Ovary (tissue), 9 donors: ENCODE measurements around the gene PPRC1. TPM values are rescaled to one million over a fixed set of nuclear protein-coding genes. Genes with fewer than 3 reads are reported as not detected.
"Not testable (repeated sequence)": the region's sequence is repeated elsewhere in the genome, so short reads cannot be mapped to it uniquely, and the experiment has no call there.

ENCODE experiments used
- DNase-seq, 5 donors: peaks; one replicate each; pipeline ENCODE4 v3.0.0-alpha.2; 2019 to 2020
- H3K27ac ChIP-seq, 2 donors: fragments of 200-600 bp; one replicate each; pipeline versions ENCODE4 v1.5.1 to v1.8.0; 2019 to 2022
- H3K27me3 ChIP-seq: fragments of 200-600 bp; one replicate; pipeline ENCODE4 v1.8.0; 2022
- H3K36me3 ChIP-seq: fragments of 200-600 bp; sonication (generic); one replicate; pipeline ENCODE4 v1.5.1; 2019
- H3K4me1 ChIP-seq: one replicate; pipeline ENCODE4 v1.8.1; 2013; ENCODE audit warnings: mild to moderate bottlenecking, moderate library complexity; ENCODE audit not compliant: insufficient read depth
- H3K4me3 ChIP-seq: fragments of 200-600 bp; sonication (generic); one replicate; pipeline ENCODE4 v1.5.1; 2017
- H3K9me3 ChIP-seq, 2 donors: fragments of 200-600 bp in 1 of 2; sonication (generic) in 1 of 2; one replicate each; pipeline versions ENCODE4 v1.5.1 to v1.8.1; 2013 to 2019; ENCODE audit warnings: mild to moderate bottlenecking in 1 of 2, moderate library complexity in 1 of 2
- EP300 ChIP-seq: sonication (generic); formaldehyde crosslinking; IDR thresholded peaks from one replicate; pipeline ENCODE4 v1.6.1; 2017; ENCODE audit warnings: antibody characterized with exemption
- POLR2A ChIP-seq: fragments of 450-650 bp; IDR thresholded peaks from one replicate; pipeline ENCODE4 v1.6.1; 2017; ENCODE audit warnings: antibody characterized with exemption, mild to moderate bottlenecking, moderate library complexity
- WGBS, 3 donors: extraction: QIAGEN DNeasy Blood & Tissue Kit in 1 of 3; methylation state at CpG; one replicate each; pipeline versions ENCODE4 v1.1.5 to v1.1.7; 2013 to 2017; 5-methylcytosine and 5-hydroxymethylcytosine counted together
- intact Hi-C, 4 donors: fragments of 100-400 bp; cut with DNase I; formaldehyde crosslinking; loops; one replicate each; pipeline versions ENCODE4 v1.11.0 to v1.15.1; 2022 to 2023
- polyA plus RNA-seq, 2 donors: library from polyadenylated mRNA; stranded (reverse); fragments of 200-250 nt in 1 of 2; fragments of 350-450 nt in 1 of 2; fragmentation: Illumina TruSeq in 1 of 2; extraction: RNeasy Lipid Tissue Mini Kit (QIAGEN cat#74804) in 1 of 2; gene quantifications; one replicate each; pipeline ENCODE4 v1.2.3, GENCODE V29; 2013 to 2014
- total RNA-seq, 7 donors: library from RNA; depleted of rRNA in 2 of 7; stranded (reverse); fragments of >200 nt in 2 of 7; fragmentation: NEBNext Ultra II Directional in 3 of 7; extraction: Animal tissue kit (Norgen Biotek cat#: 25700) in 3 of 7; gene quantifications; one replicate each; pipeline versions ENCODE4 v1.1.0 to v1.2.4, GENCODE V29; 2016 to 2023
- TF ChIP-seq, protein P1 (sequence below), 3 donors: fragments of 450-650 bp in 2 of 3; fragments of 200-600 bp in 1 of 3; IDR thresholded peaks; one replicate each; pipeline versions ENCODE4 v1.5.1 to v1.8.0; 2016 to 2022; ENCODE audit warnings: antibody characterized with exemption in 3 of 3, mild to moderate bottlenecking in 1 of 3
- donor health status: DM: no; HTN: no; CAD: no; lungs with moderate emphysema.
- donor health status: DM: no; HTN: no; CAD: no.
- donor health status: Bipolar disorder and iron deficiency.
- donor health status: DM: yes; HTN: yes; CAD: no.
- donor health status: DM: no; HTN: no; CAD: no.
- donor health status: DM: yes; HTN: yes; CAD: no.

PPRC1 gene
- total and polyA plus RNA-seq, 9 donors = 11.8 to 68.7 (median 35.1) TPM

DNA sequence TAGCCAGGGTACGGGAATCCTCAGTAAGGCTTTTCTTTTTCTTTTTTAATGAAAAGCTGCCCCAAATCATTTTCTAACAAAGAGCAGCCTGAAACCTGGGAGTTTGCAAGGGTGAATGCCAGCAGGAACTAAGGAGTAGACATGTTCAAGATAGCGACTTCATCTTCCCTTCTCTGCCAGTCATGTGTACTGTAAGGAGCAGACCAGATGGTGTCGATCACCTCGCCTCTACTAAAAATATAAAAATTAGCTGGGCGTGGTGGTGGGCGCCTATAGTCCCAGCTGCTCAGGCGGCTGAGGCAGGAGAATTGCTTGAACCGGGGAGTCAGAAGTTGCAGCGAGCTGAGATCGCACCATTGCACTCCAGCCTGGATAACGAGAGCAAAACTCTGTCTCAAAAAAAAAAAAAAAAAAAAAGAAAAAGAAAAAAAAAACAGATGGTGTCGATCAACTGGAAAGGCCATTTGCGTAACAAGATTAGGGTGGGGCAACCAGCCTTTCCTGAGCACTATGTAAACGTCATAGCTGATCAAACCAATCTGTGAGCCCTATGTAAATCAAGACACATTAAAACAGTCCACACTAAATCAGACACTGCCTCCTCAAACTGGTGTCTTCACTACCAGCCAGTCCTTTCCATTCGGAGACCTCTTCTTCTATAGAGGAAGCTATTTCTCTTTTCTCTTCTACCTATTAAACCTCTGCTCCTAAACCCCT, 53.1 kb downstream of the PPRC1 start:
- intact Hi-C loops = no loop called here
- no peaks in the 10 kb centered on the region for H3K9me3 ChIP-seq
- H3K27ac ChIP-seq = no peak overlapping the region
- WGBS, 3 donors = 72 to 79% (median 73%) methylated on average over 15 of the region's 15 CpGs
- DNase-seq = no peak
- H3K27me3 ChIP-seq = no peaks in the 10 kb centered on the region
- H3K4me3 ChIP-seq = no peak overlapping the region
- H3K4me1 ChIP-seq = no peaks in the 10 kb centered on the region
- TF ChIP-seq, protein P1, sequence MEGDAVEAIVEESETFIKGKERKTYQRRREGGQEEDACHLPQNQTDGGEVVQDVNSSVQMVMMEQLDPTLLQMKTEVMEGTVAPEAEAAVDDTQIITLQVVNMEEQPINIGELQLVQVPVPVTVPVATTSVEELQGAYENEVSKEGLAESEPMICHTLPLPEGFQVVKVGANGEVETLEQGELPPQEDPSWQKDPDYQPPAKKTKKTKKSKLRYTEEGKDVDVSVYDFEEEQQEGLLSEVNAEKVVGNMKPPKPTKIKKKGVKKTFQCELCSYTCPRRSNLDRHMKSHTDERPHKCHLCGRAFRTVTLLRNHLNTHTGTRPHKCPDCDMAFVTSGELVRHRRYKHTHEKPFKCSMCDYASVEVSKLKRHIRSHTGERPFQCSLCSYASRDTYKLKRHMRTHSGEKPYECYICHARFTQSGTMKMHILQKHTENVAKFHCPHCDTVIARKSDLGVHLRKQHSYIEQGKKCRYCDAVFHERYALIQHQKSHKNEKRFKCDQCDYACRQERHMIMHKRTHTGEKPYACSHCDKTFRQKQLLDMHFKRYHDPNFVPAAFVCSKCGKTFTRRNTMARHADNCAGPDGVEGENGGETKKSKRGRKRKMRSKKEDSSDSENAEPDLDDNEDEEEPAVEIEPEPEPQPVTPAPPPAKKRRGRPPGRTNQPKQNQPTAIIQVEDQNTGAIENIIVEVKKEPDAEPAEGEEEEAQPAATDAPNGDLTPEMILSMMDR (IDR thresholded peaks at IDR 0.05) = no peak
- no peak for TF ChIP-seq EP300
- no peak for TF ChIP-seq POLR2A
- no peaks in the 10 kb centered on the region for H3K36me3 ChIP-seq

GRCh38 chr10:102188298-102188940, 55.6 kb downstream of the PPRC1 start:
- intact Hi-C loops = no loop called here
- TF ChIP-seq EP300 (no peak), POLR2A (no peak)
- TF ChIP-seq, protein P1 (IDR thresholded peaks at IDR 0.05) = no peak
- WGBS, 3 donors = 56 to 82% (median 68%) methylated on average over 3 of the region's 3 CpGs
- Histone ChIP-seq H3K4me1 (no peaks in the 10 kb centered on the region), H3K9me3 (no peaks in the 10 kb centered on the region), H3K27me3 (no peaks in the 10 kb centered on the region), H3K27ac (no peak overlapping the region), H3K4me3 (no peak overlapping the region), H3K36me3 (no peaks in the 10 kb centered on the region)
- DNase-seq = no peak

DNA sequence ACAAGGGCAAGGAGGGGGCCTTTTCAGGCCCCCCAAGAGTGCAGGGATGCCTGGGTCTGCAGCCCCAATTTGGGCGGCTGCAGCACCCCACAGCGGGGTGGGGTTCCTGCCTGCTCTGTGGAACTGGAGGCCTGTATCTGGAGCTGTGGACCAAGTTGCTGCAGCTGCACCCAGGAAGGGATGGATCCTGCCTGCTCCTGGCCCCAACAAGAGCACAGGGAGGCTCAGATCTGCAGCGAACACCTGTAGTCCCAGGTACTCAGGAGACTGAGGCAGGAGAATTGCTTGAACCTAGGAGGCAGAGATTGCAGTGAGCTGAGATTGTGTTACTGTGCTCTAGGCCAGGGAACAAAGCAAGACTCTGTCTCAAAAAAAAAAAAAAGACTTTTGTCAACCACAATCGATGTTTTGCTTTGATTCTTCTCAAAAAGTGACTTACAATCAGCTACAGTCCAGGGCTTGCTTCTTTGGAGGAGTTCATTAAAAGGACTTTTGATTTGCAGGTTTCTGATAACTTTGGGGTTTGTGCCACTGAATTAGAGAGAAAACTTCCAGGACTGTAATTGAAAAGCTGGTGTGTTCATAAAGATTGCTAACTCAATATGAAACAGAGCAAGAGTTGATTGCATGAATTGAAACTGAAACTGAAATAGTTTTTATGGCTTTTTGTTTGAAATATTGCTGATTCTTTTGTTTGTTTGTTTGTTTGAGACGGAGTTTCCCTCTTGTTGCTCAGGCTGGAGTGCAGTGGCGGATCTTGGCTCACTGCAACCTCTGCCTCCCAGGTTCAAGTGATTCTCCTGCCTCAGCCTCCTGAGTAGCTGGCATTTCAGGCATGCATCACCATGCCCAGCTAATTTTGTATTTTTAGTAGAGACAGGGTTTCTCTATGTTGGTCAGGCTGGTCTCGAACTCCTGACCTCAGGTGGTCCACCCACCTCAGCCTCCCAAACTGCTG, 56.4 kb downstream of the PPRC1 start:
- 71 to 75% (median 72%) methylated on average over 5 to 7 of the region's 7 CpGs for WGBS, 3 donors
- H3K4me3 ChIP-seq, DNase-seq, H3K9me3 ChIP-seq, intact Hi-C loops, H3K27ac ChIP-seq, H3K36me3 ChIP-seq, H3K27me3 ChIP-seq, H3K4me1 ChIP-seq: not testable (repeated sequence)

GRCh38 chr10:102191956-102192355, 59.1 kb downstream of the PPRC1 start:
- Histone ChIP-seq H3K4me3 (no peak overlapping the region), H3K27me3 (no peaks in the 10 kb centered on the region), H3K27ac (no peak overlapping the region), H3K9me3 (no peaks in the 10 kb centered on the region), H3K36me3 (no peaks in the 10 kb centered on the region), H3K4me1 (no peaks in the 10 kb centered on the region)
- intact Hi-C loops = no loop called here
- DNase-seq = no peak
- WGBS, 3 donors = 78 to 81% (median 79%) methylated on average over 7 of the region's 7 CpGs
- TF ChIP-seq POLR2A = no peak
- TF ChIP-seq EP300 = no peak
- TF ChIP-seq, protein P1 (IDR thresholded peaks at IDR 0.05) = no peak
